HG03097 (cell line): ENCODE data around the gene PRPS1.
A peak's percentile ranks its signal among the peaks of the same experiment; 100 is the strongest.
"Not testable (repeated sequence)": the region's sequence is repeated elsewhere in the genome, so short reads cannot be mapped to it uniquely, and the experiment has no call there.

ENCODE experiments used
- ATAC-seq: cut with Tn5 transposase; IDR thresholded peaks from one replicate; pipeline ENCODE4 v1.9.1; 2021; ENCODE audit not compliant: unreplicated experiment, low FRiP score

The PRPS1 gene

DNA sequence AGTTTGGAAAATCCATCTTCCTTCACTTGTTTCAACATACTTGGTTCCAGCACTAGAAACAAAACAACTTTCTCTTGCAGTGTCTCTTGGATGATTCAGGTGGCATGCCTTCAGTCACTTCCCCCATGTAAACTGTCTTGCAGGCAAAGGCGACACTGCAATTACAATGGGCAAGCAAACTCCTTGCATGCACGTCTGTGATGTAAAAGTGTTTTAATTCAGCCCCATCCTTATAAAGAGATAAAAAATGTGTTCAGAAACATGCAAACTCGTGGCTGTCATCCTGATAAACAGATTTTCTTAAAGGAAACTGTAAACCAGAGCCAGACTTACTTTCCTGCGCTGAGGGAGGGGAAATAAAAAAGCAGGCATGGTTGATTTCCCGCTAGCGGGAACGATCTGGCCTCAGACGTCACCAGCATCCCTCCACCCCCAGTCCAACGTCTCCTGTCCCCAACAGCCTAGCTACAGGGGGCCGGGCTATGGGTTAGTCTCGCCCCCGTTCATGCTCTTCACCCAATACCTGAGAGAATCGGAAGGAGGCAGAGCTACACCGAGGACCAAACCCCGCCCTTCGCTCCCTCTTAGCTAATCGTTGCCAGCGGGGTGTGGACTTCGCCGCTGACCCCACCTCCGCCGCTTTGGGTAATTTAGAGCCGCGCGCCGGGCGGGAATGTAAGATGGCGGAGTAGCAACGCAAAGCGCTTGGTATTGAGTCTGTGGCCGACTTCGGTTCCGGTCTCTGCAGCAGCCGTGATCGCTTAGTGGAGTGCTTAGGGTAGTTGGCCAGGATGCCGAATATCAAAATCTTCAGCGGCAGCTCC is at the start of gene PRPS1:
Gene PRPS1 (plus strand): TSS at position 673 of the 824 bp plus-strand sequence. CDS start 119 bp downstream, at position 792.
- peak; percentile 100 for ATAC-seq

DNA sequence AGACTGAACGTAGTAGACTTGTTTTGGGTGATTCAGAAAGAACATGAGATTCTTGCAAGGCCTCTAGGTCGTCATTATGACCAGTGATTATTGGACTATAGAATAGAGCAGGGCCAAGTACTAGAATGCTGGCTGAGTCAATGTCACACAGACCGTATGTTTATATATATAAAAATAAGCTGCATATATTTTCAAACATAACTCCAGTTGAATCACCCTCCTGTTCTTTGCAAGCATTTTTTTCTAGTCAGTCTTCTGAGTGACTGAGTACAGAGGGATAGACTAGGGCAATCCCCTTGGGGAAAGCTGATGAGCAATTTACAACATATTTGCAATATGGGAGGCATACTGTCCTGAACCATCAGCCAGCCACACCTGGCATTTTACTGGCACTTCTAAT is 48.4 kb upstream of the PRPS1 start:
- no peak for ATAC-seq

DNA sequence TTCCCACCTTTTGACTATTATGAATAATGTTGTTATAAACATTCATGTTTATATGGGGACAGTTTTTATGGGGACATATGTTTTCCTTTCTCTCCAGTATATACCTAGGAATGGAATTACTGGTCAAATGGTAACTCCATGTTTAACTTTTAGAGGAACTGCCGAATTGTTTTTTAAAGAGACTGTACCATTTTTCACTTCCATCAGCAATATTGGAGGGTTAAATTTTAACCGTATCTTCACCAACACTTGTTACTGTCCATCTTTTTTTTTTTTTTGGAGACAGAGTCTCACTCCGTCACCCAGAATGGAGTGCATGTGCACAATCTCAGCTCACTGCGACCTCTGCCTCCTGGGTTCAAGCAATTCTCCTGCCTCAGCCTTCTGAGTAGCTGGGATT is 46.4 kb upstream of the PRPS1 start:
- no peak for ATAC-seq

DNA sequence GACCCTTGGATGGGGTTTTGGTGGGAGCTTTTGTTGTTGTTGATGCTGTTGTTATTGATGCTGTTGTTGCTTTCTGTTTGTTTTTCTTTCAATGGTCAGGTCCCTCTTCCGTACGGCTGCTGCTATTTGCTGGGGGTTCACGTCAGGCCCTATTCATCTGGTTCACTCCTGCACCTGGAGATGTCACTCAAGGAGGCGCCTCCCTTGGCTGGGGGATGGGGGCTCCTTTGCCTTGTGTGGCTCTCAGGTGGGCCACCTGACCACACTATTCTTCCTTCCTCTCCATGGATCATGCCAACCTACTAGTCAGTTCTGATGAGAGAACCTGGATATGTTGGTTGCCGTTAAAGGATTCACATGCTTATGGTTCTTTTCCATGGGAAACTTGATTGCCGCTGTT is 39.1 kb upstream of the PRPS1 start:
- no peak for ATAC-seq

DNA sequence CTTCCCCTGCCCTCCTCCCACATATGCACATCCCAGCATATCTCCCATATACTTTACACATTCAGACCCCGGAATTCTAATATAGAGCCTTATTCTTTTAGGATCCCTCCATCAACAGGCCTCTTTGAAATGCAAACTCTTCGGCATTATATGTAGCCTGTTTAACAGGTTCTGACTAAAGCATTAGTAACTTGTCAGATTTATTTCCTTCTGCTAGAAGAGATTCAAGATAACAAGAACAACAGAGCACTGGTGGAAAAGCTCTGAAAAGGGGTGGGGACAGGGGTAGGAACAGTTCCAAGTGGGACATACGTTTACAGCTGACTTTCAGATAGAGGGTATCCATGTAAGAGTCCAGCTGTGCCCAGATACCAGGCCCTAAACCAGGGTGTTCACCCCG is 31.7 kb upstream of the PRPS1 start:
- ATAC-seq = no peak

DNA sequence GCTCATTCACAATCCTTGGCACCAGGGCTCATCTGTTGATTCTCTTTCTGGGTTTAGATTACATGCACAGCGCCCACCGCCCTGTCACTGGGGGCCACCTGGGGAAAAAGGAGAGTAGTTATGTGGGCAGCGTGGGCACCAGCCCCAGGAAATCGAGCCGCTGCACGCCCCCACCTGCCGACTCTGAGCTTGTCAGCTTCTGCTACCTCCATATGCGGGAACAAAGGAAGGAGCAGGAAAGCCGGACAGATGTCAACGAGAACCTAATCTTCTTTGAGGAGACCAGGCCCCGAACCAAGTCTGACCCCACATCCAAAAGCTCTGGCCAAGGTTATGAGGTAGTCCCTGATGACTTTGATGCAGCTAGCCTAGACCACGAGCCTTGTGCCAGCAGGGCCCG is 31.0 kb upstream of the PRPS1 start:
- ATAC-seq = no peak

DNA sequence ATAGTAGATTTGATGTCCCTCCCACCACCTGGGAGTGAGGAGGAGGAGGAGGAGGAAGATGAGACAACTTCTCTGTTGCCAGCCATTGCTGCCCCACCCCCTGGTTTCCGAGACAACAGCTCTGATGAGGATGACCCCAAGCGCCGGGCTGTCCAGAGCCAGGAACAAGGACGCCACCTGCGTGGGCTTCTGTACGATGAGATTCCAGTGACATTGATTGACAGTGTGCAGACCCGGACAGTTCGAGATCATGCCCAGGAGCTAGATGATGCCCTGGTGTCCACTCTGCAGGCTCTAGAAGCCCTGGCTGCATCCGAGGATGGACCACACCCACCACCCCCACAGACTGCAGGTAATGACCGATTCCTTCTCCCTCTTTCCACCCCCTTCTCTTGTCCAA is 30.5 kb upstream of the PRPS1 start:
- ATAC-seq = no peak

DNA sequence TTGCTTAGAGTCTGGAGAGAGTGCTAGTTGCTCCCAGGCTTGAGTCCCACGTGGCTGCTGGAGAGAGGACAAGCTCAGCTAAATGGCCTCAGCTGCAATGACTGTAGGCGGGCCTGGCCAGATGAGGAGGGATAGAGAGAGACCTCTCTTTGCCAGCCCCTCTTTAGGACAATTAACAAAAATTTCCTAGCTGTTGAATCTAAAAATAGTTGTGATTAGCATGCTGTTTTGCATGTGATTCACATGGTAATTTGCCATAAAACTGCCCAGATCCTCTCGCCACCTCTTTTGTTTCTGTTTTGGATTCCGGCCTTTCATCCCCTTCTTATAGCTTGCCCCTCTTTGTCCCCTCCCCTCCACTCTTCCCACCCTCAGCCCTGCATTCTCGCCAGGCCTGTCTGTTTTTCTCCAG is 28.9 kb upstream of the PRPS1 start:
- ATAC-seq = no peak

DNA sequence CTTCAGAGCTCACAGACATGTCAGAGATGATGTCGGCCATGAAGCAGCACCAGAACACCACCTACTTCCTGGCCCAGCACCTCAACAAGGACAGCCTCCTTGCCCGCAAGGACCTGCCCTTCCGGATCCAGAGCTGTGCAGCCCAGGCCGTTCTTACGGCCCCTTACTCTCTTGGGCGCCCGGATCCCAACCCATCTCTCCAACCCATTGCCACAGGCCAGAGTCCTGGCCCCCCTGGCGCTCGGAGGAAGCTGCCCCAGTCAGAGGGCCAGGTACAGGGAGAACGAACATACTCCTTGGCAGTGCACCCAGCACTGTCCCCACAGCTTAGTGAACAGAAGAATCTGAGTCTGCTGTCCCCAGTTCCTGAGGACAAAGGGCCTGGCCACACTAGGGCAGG is 27.9 kb upstream of the PRPS1 start:
- no peak for ATAC-seq

DNA sequence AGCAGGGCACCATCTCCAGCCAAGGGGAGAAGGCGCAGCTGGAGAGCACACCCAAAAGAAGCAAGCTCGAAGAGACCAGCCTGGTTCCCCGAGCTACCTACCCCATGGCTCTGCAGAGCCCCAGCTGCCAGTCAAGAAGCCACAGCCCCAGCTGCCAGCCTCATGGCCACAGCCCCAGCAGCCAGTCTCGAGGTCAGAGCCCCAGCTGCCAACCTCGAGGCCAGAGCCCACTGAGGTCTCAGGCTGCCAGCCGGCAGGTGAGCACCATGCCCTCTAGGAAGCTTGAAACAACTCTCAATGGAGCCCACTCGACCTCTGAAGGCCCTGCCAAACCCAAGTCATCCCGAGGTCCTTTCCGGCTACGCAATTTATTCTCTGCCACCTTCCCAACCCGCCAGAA is 27.0 kb upstream of the PRPS1 start:
- no peak for ATAC-seq

DNA sequence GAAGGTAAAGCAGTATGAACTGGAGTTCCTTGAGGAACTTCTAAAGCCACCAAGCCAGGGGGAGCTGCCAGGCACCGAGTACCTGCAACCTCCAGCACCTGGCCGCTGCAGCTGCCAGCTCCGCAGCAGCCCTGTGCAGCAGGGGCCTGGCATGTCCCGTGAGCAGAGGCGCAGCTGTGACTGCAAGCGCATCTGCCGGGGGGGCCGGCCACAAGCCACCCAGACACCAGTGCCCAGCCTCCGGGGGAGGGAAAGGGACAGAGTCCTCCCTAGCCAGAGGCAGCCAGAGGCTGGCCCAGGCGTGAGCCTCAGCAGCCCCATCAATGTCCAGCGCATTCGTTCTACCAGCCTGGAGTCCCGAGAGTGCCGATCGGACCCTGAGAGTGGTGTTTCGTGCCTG is 26.6 kb upstream of the PRPS1 start:
- no peak for ATAC-seq

DNA sequence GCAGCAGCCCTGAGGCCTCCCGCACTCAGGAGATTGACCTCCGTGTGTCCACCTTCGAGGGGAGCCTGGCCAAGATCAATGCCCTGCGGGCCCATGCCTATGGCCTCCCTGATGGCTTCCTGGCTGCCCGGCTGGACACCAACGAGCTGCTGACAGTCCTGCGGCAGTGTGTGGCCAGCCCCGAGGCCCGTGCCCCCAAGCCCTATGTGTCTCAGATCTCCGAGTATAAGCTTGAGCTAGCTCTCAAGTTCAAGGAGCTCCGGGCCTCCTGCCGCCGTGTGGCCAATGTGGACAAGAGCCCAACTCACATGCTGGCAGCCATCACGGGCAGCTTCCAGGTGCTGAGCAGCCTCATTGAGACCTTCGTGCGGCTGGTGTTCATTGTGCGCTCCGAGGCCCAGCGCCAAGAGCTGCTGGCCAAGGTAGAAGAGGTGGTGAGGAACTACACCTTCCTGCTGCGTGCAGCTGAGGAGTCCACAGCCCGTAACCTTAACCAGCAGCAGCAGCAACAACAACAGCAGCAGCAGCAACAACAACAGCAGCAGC is 25.5 kb upstream of the PRPS1 start:
- ATAC-seq = no peak

DNA sequence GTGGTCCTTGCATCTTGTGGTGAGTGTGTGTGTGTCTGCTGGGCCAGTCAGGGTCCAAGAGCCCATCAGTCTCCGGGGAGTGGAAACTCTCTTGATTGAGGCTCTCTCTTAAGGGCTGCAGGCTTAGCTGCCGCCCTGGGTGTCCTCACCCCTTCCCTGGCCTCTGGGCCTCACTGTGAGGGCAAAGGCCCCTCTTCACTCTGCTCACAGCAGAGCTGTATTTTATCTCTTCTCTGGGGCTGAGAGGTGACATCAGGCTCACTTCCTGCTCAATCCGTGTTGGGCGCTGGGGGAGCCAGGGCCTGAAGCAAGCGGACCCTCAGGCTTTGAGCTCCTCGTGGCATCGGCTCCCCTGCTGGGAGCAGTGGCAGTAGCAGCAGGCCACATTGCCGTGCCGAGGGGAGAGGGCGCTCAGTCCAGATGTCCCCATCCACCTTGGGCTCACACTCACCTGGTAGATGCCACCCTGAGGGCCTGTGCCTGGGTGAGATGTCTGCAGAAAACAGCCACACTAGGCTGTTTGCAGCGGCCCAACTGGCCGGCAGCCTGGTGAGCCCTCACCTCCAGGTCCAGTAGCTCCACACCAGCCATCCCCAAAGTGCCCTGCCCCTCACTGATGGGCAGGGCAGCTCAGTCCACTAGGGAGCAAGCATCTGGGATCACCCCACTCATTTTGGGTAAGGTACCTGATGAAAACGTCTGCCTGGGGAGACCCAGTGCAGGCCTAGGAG is 24.7 kb upstream of the PRPS1 start:
- ATAC-seq = no peak

DNA sequence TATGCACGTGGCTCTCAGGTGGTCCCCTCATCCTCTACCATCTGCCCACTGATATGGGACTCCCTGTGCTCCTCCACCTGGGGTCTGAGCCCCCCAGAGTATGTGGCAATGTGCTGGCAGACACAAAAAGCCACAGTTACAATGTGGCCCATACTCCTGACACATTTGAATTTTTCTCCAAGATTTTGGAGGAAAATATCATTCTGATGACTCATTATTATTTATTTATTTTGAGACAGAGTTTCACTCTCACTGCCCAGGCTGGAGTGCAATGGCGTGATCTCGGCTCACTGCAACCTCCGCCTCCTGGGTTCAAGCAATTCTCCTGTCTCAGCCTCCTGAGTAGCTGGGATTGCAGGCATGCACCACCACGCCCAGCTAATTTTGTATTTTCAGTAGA is 19.2 kb upstream of the PRPS1 start:
- not testable (repeated sequence) for ATAC-seq

DNA sequence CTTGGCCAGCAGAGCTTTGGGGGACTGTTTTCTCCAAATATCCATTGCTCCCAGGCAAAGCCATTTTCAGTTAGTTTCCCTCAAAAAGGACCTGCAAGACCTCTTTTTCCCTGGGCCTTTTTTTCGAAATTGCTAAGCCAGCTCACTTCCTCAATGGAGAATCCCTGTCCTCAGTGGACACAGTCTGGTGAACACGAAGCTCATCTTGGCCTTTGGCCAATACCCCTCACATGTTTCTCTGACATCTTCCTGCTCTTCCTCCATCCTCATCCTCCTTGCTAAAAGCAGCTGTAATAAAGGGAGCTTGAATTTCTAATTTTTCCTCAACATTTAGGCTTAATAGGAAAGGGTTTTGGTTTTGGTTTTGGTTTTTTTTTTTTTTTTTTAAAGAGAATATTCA is 17.6 kb upstream of the PRPS1 start:
- no peak for ATAC-seq

DNA sequence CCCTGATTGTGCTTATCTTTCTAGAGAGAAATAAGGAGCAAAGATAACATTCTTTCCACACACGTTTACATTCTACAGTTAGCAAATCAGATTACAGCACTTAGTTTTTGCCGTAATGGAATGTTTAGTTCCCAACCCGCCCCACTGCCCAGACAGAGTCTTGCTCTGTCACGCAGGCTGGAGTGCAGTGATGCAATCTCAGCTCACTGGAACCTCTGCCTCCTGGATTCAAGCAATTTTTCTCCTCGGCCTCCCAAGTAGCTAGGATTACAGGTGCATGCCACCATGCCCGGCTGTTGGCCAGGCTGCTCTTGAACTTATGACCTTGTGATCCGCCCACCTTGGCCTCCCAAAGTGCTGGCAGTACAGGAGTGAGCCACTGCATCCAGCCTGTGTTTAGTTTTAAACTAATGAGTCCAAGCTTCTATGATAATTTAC is 8.4 kb upstream of the PRPS1 start:
- no peak for ATAC-seq

DNA sequence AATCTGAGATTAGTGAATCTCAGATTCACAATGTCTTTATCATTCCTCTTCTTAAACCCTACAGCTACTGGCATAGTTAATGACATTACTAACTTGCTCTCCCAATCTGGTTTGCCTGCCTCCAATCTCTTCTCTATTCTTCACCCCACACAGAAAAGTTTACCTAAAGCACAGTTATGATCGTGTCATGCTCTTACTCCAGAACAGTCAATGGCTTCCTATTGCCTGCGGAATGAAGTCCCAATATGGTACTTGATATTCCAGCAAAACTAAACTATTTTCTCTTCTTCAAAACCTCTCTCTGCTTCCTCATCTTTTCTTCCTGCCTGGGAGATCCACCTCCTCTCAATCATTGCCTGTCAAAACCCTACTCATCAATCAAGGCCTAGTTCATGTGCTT is 3.4 kb upstream of the PRPS1 start:
- ATAC-seq = no peak

DNA sequence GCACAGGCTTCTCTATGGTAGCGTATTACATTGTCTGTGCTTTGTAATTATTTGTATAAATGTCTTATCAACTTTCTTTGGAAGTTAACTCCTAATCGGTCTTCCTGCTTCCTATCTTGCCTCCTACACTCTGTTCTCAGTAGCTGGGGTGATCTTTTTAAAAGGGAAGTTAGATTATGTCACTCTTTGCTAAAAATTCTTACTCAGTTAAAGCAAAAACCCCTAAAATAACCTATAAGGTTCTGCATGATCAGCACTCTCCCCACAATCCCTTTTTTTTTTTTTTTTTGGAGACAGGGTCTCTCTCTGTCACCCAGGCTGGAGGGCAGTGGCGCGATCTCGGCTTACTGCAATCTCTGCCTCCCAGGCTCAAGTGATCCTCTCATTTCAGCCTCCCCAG is 2.6 kb upstream of the PRPS1 start:
- ATAC-seq = no peak

DNA sequence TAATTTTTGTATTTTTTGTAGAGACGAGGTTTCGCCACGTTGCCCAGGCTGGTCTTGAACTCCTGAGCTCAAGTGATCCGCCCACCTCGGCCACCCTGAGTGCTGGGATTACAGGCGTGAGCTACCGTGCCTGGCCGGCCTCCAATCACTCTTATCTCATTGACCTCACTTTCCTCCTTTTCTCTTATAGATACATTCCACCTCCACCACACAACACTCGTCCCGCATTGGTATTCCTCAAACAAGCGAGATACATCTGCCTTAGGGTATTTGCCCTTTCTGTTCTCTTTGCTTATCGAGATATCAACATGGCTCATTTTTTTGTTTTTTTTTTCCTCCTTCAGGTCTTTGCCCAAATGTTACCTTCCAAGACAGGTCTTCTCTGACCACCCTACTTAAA is 1.8 kb upstream of the PRPS1 start:
- no peak for ATAC-seq

DNA sequence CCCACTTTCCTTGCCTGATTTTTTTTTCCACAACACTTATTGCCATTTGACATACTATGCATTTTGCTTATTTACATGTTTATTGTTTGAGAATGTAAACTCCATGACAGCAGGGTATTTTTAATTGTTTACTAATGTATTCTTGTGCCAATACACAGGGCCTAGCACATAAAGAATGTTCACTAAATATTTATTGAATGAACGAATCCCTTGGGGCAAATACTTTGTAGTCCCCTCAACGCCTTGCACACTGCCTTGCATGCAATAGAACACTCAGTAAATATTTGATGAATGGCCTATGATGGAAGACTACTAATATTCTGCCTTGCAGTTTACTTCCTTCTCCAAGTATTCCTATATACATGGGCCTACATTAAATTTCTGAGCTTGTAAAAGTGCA is 1.4 kb upstream of the PRPS1 start:
- ATAC-seq = no peak

DNA sequence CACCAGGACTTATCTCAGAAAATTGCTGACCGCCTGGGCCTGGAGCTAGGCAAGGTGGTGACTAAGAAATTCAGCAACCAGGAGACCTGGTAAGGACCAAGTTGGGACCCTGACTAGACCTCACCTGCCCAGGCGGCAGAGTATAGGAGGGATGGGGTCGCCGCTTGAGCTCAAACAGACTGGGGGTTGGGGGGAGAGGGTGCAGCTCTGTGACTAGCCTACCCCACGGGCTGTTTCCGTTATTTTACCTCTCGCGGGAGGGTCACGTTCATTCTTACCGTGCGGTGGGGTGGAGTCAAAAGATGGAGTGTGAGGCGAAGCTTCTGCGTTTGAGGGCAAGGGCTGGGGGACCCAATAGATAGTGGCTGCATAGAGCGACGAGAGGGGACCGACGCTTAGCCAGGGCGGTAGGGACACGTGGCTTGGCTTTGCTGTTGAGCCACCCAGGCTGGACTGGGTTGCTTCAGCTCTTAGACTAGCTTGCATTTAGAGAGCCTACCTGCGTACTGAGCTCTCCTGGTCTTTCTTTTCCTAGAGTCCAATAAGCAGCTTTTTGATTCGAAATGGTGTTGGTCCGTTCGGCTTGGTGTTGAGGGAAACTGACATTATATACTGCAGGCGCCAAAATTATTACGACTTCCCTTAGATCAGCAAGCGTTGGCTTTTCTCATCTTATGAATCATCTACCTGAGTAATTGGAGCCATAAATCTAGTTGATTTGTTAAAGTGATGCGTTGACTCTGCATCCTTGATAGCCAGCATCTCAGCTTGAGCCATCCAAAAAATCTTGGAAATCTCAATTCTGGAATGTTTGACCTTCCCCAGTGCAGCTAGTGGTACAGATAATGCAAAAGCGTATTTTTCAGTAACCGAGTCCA is 591 bp downstream of the PRPS1 start:
- no peak for ATAC-seq
